Right lobe of liver (tissue), 6 donors: Measurements from ENCODE around the gene VAV3. TPM values are rescaled to one million over a fixed set of nuclear protein-coding genes. Genes with fewer than 3 reads are reported as not detected.

Source experiments
- ATAC-seq, 4 donors: fragments of 200-7000 bp; cut with Tn5 transposase; one replicate each; pipeline ENCODE4 v1.9.1; 2020; ENCODE audit warnings: mild to moderate bottlenecking in 4 of 4, moderate library complexity in 4 of 4
- DNase-seq, 3 donors: peaks; one replicate each; pipeline ENCODE4 v3.0.0-alpha.2; 2020
- H3K27ac ChIP-seq, 3 donors: fragments of 200-600 bp; one replicate each; pipeline ENCODE4 v1.8.0; 2022
- H3K27me3 ChIP-seq, 2 donors: fragments of 200-600 bp; one replicate each; pipeline ENCODE4 v1.8.0; 2022
- H3K36me3 ChIP-seq, 4 donors: fragments of 200-600 bp; sonication (generic) in 1 of 4; one replicate each; pipeline versions ENCODE4 v1.5.1 to v1.8.0; 2017 to 2022; ENCODE audit warnings: control low read depth in 1 of 4
- H3K4me1 ChIP-seq, 4 donors: fragments of 200-600 bp; sonication (generic) in 1 of 4; one replicate each; pipeline versions ENCODE4 v1.5.1 to v1.8.0; 2017 to 2022; ENCODE audit warnings: control low read depth in 1 of 4
- H3K4me3 ChIP-seq, 3 donors: fragments of 200-600 bp; one replicate each; pipeline ENCODE4 v1.8.0; 2022
- H3K9me3 ChIP-seq, 4 donors: fragments of 200-600 bp; sonication (generic) in 1 of 4; one replicate each; pipeline versions ENCODE4 v1.5.1 to v1.8.0; 2017 to 2022; ENCODE audit warnings: control low read depth in 1 of 4
- POLR2A ChIP-seq: fragments of 450-650 bp; IDR thresholded peaks from one replicate; pipeline ENCODE4 v1.6.1; 2017; ENCODE audit warnings: antibody characterized with exemption, mild to moderate bottlenecking
- whole genome bisulfite sequencing: methylation state at CpG from one replicate; pipeline ENCODE4 v1.1.6; 2018; ENCODE audit warnings: low coverage, low lambda C conversion rate; ENCODE audit not compliant: insufficient coverage; ENCODE audit errors: missing lambda C conversion rate; 5-methylcytosine and 5-hydroxymethylcytosine counted together
- intact Hi-C, 2 donors: fragments of 100-400 bp; cut with DNase I; formaldehyde crosslinking; loops; one replicate each; pipeline versions ENCODE4 v1.11.2 to v1.14.1; 2022
- total RNA-seq, 6 experiments: library from RNA; depleted of rRNA in 2 of 6; stranded (reverse); fragments of >200 nt in 2 of 6; fragmentation: NEBNext Ultra II Directional in 3 of 6; extraction: Animal tissue kit (Norgen Biotek cat#: 25700) in 3 of 6; gene quantifications; one replicate each; pipeline versions ENCODE4 v1.1.0 to v1.2.4, GENCODE V29; 2016 to 2023
- TF ChIP-seq, protein P1 (sequence below), 4 donors: fragments of 200-600 bp in 3 of 4; fragments of 450-650 bp in 1 of 4; IDR thresholded peaks; one replicate each; pipeline versions ENCODE4 v1.5.1 to v1.8.0; 2016 to 2022; ENCODE audit warnings: antibody characterized with exemption in 4 of 4, mild to moderate bottlenecking in 2 of 4
- donor health status: DM: no; HTN: yes; CAD: no.
- donor health status: DM: no; HTN: no; CAD: no.
- donor health status: DM: no; HTN: no; CAD: no.
- donor health status: DM: no; HTN: yes; CAD: no.
- donor health status: DM: no; HTN: yes; CAD: no.

Gene VAV3
- total RNA-seq, 6 experiments from 2014 or later, result 0.77 to 3.6 (median 1.5) TPM

DNA sequence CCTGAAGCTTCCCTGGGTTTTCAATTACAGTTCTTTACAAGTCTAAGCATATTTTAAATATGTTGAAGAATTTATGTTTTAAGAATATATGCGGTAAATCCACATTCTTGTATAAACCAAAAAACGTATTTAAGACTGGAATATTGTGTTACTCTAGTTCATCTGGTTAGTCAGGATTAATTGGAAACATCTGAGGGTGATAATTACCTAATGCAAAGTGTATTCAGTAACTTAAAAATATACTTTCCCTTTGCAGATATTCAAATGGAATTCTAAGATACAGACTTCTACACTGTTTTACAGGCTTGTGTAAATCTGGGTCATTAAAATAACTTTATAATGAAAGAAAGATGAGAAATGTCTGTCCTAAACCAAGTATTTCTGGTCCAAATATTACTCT is 302.0 kb downstream of the VAV3 start:
- DNase-seq (no peak), ATAC-seq (no peak)
- H3K27me3 ChIP-seq, result no peaks in the 10 kb centered on the region
- H3K9me3 ChIP-seq, result no peaks in the 10 kb centered on the region
- intact Hi-C loops, result no loop called here
- TF ChIP-seq, protein P1, sequence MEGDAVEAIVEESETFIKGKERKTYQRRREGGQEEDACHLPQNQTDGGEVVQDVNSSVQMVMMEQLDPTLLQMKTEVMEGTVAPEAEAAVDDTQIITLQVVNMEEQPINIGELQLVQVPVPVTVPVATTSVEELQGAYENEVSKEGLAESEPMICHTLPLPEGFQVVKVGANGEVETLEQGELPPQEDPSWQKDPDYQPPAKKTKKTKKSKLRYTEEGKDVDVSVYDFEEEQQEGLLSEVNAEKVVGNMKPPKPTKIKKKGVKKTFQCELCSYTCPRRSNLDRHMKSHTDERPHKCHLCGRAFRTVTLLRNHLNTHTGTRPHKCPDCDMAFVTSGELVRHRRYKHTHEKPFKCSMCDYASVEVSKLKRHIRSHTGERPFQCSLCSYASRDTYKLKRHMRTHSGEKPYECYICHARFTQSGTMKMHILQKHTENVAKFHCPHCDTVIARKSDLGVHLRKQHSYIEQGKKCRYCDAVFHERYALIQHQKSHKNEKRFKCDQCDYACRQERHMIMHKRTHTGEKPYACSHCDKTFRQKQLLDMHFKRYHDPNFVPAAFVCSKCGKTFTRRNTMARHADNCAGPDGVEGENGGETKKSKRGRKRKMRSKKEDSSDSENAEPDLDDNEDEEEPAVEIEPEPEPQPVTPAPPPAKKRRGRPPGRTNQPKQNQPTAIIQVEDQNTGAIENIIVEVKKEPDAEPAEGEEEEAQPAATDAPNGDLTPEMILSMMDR (IDR thresholded peaks at IDR 0.05), result no peak
- no peak for TF ChIP-seq POLR2A
- no peak overlapping the region for H3K4me3 ChIP-seq
- no peak overlapping the region for H3K27ac ChIP-seq
- WGBS, result 67% methylated on average over 2 of the region's 2 CpGs
- no peaks in the 10 kb centered on the region for H3K4me1 ChIP-seq
- no peaks in the 10 kb centered on the region for H3K36me3 ChIP-seq

DNA sequence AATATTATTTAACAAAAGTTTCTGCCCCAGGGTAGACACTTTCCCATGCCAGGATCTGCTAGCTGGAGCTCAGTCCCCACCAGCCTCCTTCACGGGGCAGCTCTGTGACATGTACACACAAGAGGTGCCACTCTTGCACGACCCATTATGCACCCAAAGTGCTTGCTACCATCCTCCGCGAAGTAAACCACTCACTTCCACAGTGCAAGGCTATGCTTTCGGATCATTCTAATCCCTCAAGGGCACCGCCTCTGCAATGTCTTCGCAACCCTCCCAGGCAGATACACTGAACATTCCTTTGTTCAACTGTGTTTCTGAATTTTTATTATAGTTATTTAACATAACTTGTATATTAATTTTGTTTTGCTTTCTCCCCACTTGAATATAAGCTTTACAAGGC is 303.8 kb downstream of the VAV3 start:
- no peak for TF ChIP-seq POLR2A
- TF ChIP-seq, protein P1 (IDR thresholded peaks at IDR 0.05), result no peak
- DNase-seq, result no peak
- H3K27me3 ChIP-seq, result no peaks in the 10 kb centered on the region
- no peak for ATAC-seq
- no peaks in the 10 kb centered on the region for H3K4me1 ChIP-seq
- intact Hi-C loops, result no loop called here
- no peaks in the 10 kb centered on the region for H3K9me3 ChIP-seq
- no peaks in the 10 kb centered on the region for H3K36me3 ChIP-seq
- H3K4me3 ChIP-seq, result no peak overlapping the region
- 73% methylated on average over 7 of the region's 7 CpGs for WGBS
- H3K27ac ChIP-seq, result no peak overlapping the region

DNA sequence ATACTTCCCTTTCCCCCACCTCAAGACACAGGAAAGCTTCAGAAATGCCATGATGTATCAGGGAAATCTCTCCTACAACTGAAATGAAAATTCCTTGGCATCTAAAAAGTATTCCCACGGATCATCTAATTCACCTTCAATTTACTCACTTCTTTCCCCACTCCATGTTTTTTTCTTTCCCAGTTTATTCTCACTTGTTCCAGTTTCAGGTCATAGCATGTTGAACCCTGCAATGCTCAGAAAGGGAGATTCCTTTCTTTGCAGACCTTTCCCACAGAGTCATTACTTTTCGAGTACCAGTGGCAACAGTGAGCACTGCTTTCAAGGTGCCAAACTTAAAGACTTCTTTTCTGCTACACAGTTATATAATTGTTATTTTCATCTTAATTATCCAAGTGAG is 305.0 kb downstream of the VAV3 start:
- H3K27ac ChIP-seq, result no peak overlapping the region
- no peak for TF ChIP-seq POLR2A
- TF ChIP-seq, protein P1 (IDR thresholded peaks at IDR 0.05), result no peak
- H3K4me1 ChIP-seq, result no peaks in the 10 kb centered on the region
- intact Hi-C loops, result no loop called here
- H3K9me3 ChIP-seq, result no peaks in the 10 kb centered on the region
- DNase-seq (no peak), ATAC-seq (no peak)
- 44% methylated on average over 2 of the region's 2 CpGs for WGBS
- no peak overlapping the region for H3K4me3 ChIP-seq
- H3K36me3 ChIP-seq, result no peaks in the 10 kb centered on the region
- no peaks in the 10 kb centered on the region for H3K27me3 ChIP-seq

DNA sequence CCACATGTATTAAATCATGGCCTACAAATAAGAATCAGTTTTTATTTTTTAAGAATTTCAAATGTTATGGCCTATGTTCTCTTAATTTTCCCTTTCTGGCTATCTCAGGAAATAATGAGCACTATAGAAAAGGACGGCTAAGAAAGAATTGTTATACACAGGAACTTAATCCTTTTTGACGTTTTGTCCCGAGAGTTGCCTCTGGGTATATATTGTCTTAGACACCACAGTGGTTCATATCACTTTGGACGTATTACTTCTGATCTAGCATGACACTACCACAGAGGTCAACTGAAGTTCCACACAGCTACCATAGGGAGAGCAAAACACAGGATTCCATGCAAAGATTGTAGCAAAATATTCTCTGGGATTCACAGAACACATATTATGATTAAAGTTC is 307.6 kb downstream of the VAV3 start:
- WGBS, result 71% methylated on average over 4 of the region's 4 CpGs
- ATAC-seq, result no peak

More for the DNA sequence above, 307.6 kb downstream of the VAV3 start:
- Histone ChIP-seq H3K36me3 (no peaks in the 10 kb centered on the region), H3K27ac (no peak overlapping the region), H3K4me3 (no peak overlapping the region), H3K4me1 (no peaks in the 10 kb centered on the region), H3K27me3 (no peaks in the 10 kb centered on the region), H3K9me3 (no peaks in the 10 kb centered on the region)
- DNase-seq, result no peak
- TF ChIP-seq POLR2A, result no peak
- TF ChIP-seq, protein P1 (IDR thresholded peaks at IDR 0.05), result no peak
- intact Hi-C loops, result no loop called here
